Upper lobe of right lung (tissue), 1 donor: ENCODE measurements around the gene TM4SF1. TPM values are rescaled to one million over a fixed set of nuclear protein-coding genes. Genes with fewer than 3 reads are reported as not detected.
A peak's percentile ranks its signal among the peaks of the same experiment; 100 is the strongest.

Source experiments
- ATAC-seq: fragments of 200-7000 bp; cut with Tn5 transposase; one replicate; pipeline ENCODE4 v1.9.1; 2020; ENCODE audit warnings: mild to moderate bottlenecking, moderate library complexity
- DNase-seq: peaks from one replicate; pipeline ENCODE4 v3.0.0-alpha.2; 2020
- H3K27ac ChIP-seq: fragments of 200-600 bp; one replicate; pipeline ENCODE4 v1.8.0; 2022
- H3K27me3 ChIP-seq: fragments of 200-600 bp; one replicate; pipeline ENCODE4 v1.8.0; 2022; ENCODE audit warnings: mild to moderate bottlenecking
- H3K36me3 ChIP-seq: fragments of 200-600 bp; one replicate; pipeline ENCODE4 v1.8.0; 2022
- H3K4me1 ChIP-seq: fragments of 200-600 bp; one replicate; pipeline ENCODE4 v1.8.0; 2022
- H3K4me3 ChIP-seq: fragments of 200-600 bp; one replicate; pipeline ENCODE4 v1.8.0; 2022; ENCODE audit warnings: mild to moderate bottlenecking
- H3K9me3 ChIP-seq: fragments of 200-600 bp; one replicate; pipeline ENCODE4 v1.8.0; 2022
- CTCF ChIP-seq: fragments of 200-600 bp; IDR thresholded peaks from one replicate; pipeline ENCODE4 v1.8.0; 2022; ENCODE audit warnings: antibody characterized with exemption
- intact Hi-C: fragments of 100-400 bp; cut with DNase I; formaldehyde crosslinking; loops from one replicate; pipeline ENCODE4 v1.11.0; 2022
- total RNA-seq: library from RNA; stranded (reverse); fragmentation: NEBNext Ultra II Directional; extraction: Animal tissue kit (Norgen Biotek cat#: 25700); gene quantifications from one replicate; pipeline ENCODE4 v1.2.1, GENCODE V29; 2021
- donor health status: DM: no; HTN: yes; CAD: no; lungs with severe emphysema.

TM4SF1 gene
- total RNA-seq, 1 donor from 2014 or later = 188 TPM

- intact Hi-C loops = no loop called here
- peak overlapping the region; percentile 52 for H3K27ac ChIP-seq
These were observed 11.3 kb upstream of the TM4SF1 start for GRCh38 chr3:149388531-149389417.

GRCh38 chr3:149388001-149388440 lies 10.6 kb upstream of the TM4SF1 start:
- Histone ChIP-seq H3K4me1 (peaks cover under 1% of the 10 kb centered on the region), H3K27ac (peak overlapping the region; percentile 52), H3K36me3 (no peaks in the 10 kb centered on the region), H3K4me3 (no peak overlapping the region), H3K9me3 (no peaks in the 10 kb centered on the region), H3K27me3 (no peaks in the 10 kb centered on the region)
- intact Hi-C loops = no loop called here
- DNase-seq (no peak), ATAC-seq (no peak)
- TF ChIP-seq CTCF = no peak

More at GRCh38 chr3:149388531-149389417, 11.3 kb upstream of the TM4SF1 start:
- TF ChIP-seq CTCF = no peak
- Histone ChIP-seq H3K9me3 (no peaks in the 10 kb centered on the region), H3K36me3 (no peaks in the 10 kb centered on the region), H3K4me1 (peaks cover 8% of the 10 kb centered on the region), H3K4me3 (no peak overlapping the region), H3K27me3 (no peaks in the 10 kb centered on the region)
- DNase-seq (no peak), ATAC-seq (no peak)

GRCh38 chr3:149386299-149386606 lies 8.8 kb upstream of the TM4SF1 start:
- intact Hi-C loops = no loop called here
- Histone ChIP-seq H3K4me1 (peaks cover 7% of the 10 kb centered on the region), H3K27ac (peak overlapping the region; percentile 52)

GRCh38 chr3:149385617-149386298 lies 8.3 kb upstream of the TM4SF1 start:
- ATAC-seq (no peak), DNase-seq (no peak)
- peaks cover 7% of the 10 kb centered on the region for H3K4me1 ChIP-seq
- H3K27me3 ChIP-seq = no peaks in the 10 kb centered on the region
- intact Hi-C loops = no loop called here
- H3K27ac ChIP-seq = peak overlapping the region; percentile 52
- no peaks in the 10 kb centered on the region for H3K9me3 ChIP-seq
- no peak overlapping the region for H3K4me3 ChIP-seq
- TF ChIP-seq CTCF = no peak
- no peaks in the 10 kb centered on the region for H3K36me3 ChIP-seq

More at GRCh38 chr3:149386299-149386606, 8.8 kb upstream of the TM4SF1 start:
- no peak for DNase-seq
- Histone ChIP-seq H3K9me3 (no peaks in the 10 kb centered on the region), H3K36me3 (no peaks in the 10 kb centered on the region), H3K27me3 (no peaks in the 10 kb centered on the region), H3K4me3 (no peak overlapping the region)
- TF ChIP-seq CTCF = no peak
- ATAC-seq = no peak

- no peak overlapping the region for H3K27ac ChIP-seq
- ATAC-seq = no peak
These were observed 7.5 kb upstream of the TM4SF1 start for GRCh38 chr3:149384911-149385321.

More at GRCh38 chr3:149384911-149385321, 7.5 kb upstream of the TM4SF1 start:
- intact Hi-C loops = no loop called here
- Histone ChIP-seq H3K36me3 (no peaks in the 10 kb centered on the region), H3K9me3 (no peaks in the 10 kb centered on the region), H3K4me1 (peaks cover 7% of the 10 kb centered on the region), H3K4me3 (no peak overlapping the region), H3K27me3 (no peaks in the 10 kb centered on the region)
- DNase-seq = no peak
- no peak for TF ChIP-seq CTCF
